ENCODE data around the gene DYNLT4. TPM values are rescaled to one million over a fixed set of nuclear protein-coding genes. Genes with fewer than 3 reads are reported as not detected.

Gene DYNLT4
- not detected in 2 replicates for total RNA-seq

GRCh38 chr1:44806704-44807363, at the start of gene DYNLT4:
Gene DYNLT4 (minus strand): TSS chr1:44807351. CDS start chr1:44806668, 683 bp downstream.

GRCh38 chr1:44842862-44843655, 35.9 kb upstream of the DYNLT4 start, which contains the start of gene PTCH2:
Gene PTCH2 (minus strand): TSS chr1:44843253. CDS start chr1:44842932, 321 bp downstream.

GRCh38 chr1:44808063-44808937, 1.1 kb upstream of the DYNLT4 start, which contains the start of gene BTBD19:
Gene BTBD19 (plus strand): TSS chr1:44808523. CDS start chr1:44808821, 298 bp downstream.

GRCh38 chr1:44799770-44800584, 7.2 kb downstream of the DYNLT4 start, which contains the start of gene PLK3:
Gene PLK3 (plus strand): TSS chr1:44800377. CDS start chr1:44800464, 87 bp downstream.

GRCh38 chr1:44788120-44788860, 18.9 kb downstream of the DYNLT4 start, which contains the start of gene BEST4:
Gene BEST4 (minus strand): TSS chr1:44788170. CDS start chr1:44787705, 465 bp downstream.

GRCh38 chr1:44775078-44775929, 31.8 kb downstream of the DYNLT4 start, which contains the start of gene RPS8:
Gene RPS8 (plus strand): TSS chr1:44775540. CDS start chr1:44775597, 57 bp downstream.

Other genes starting within 250 kb of the DYNLT4 start
- 6.1 and 7.1 TPM in 2 replicates for gene TMEM53, start 132.9 kb downstream of the DYNLT4 start, total RNA-seq
- not detected in 2 replicates for gene ARMH1, start 132.6 kb downstream of the DYNLT4 start, total RNA-seq
- not detected in 2 replicates for gene RNU5D-1, start 76.2 kb downstream of the DYNLT4 start, total RNA-seq
- gene KIF2C, start 67.5 kb downstream of the DYNLT4 start, total RNA-seq: 33.5 and 38.5 TPM in 2 replicates
- gene RPS8, start 31.8 kb downstream of the DYNLT4 start, total RNA-seq: 2,641 and 2,737 TPM in 2 replicates
- 0.05 and 0.07 TPM in 2 replicates for gene BEST4, start 19.2 kb downstream of the DYNLT4 start, total RNA-seq
- 35.7 and 40.8 TPM in 2 replicates for gene PLK3, start 7.0 kb downstream of the DYNLT4 start, total RNA-seq
- 0.84 and 1.2 TPM in 2 replicates for gene BTBD19, start 1.2 kb upstream of the DYNLT4 start, total RNA-seq
- not detected in 2 replicates for gene PTCH2, start 35.9 kb upstream of the DYNLT4 start, total RNA-seq
- gene EIF2B3, start 179.2 kb upstream of the DYNLT4 start, total RNA-seq: 29.9 and 38.3 TPM in 2 replicates
- 22.2 and 22.4 TPM in 2 replicates for gene HECTD3, start 204.0 kb upstream of the DYNLT4 start, total RNA-seq
- gene UROD, start 204.9 kb upstream of the DYNLT4 start, total RNA-seq: 85.9 and 92.1 TPM in 2 replicates

Data from airway epithelial cell (primary cell).